C4-2B (cell line): ENCODE measurements around the gene IGLL1.

Experiments used
- CTCF ChIP-seq: fragments of 450-650 bp; conservative IDR thresholded peaks from 2 replicates; pipeline ENCODE4 v1.5.1; 2017; ENCODE audit warnings: mild to moderate bottlenecking
- ZFX ChIP-seq: fragments of 450-650 bp; IDR thresholded peaks from 2 replicates; pipeline ENCODE4 v1.6.1; 2017

GRCh38 chr22:23578306-23578705 lies 1.8 kb downstream of the IGLL1 start:
- no peak for TF ChIP-seq CTCF
- TF ChIP-seq ZFX = no peak
